Stomach smooth muscle (tissue), 2 donors: ENCODE results near the gene RPL10.
"Not testable (repeated sequence)": the region's sequence is repeated elsewhere in the genome, so short reads cannot be mapped to it uniquely, and the experiment has no call there.

ENCODE experiments used
- H3K27ac ChIP-seq: one replicate; pipeline ENCODE4 v1.7.0; 2013; ENCODE audit warnings: mild to moderate bottlenecking, low read length, inconsistent platforms
- H3K27me3 ChIP-seq, 2 donors: one replicate each; pipeline ENCODE4 v1.7.0; 2013; ENCODE audit warnings: low read length in 2 of 2; ENCODE audit not compliant: insufficient read depth in 2 of 2, control insufficient read depth in 1 of 2
- H3K36me3 ChIP-seq, 2 donors: one replicate each; pipeline ENCODE4 v1.7.0; 2013; ENCODE audit warnings: low read length in 2 of 2; ENCODE audit not compliant: control insufficient read depth in 2 of 2, insufficient read depth in 2 of 2
- H3K4me1 ChIP-seq: one replicate; pipeline ENCODE4 v1.7.0; 2013; ENCODE audit warnings: low read length; ENCODE audit not compliant: control insufficient read depth, insufficient read depth
- H3K4me3 ChIP-seq, 2 donors: one replicate each; pipeline ENCODE4 v1.7.0; 2013; ENCODE audit warnings: low read length in 2 of 2
- H3K9ac ChIP-seq, 2 donors: one replicate each; pipeline ENCODE4 v1.7.0; 2013; ENCODE audit warnings: low read length in 2 of 2, mild to moderate bottlenecking in 1 of 2
- H3K9me3 ChIP-seq, 2 donors: one replicate each; pipeline ENCODE4 v1.7.0; 2013; ENCODE audit warnings: low read length in 2 of 2; ENCODE audit not compliant: control insufficient read depth in 2 of 2
- donor health status: healthy.
- donor health status: Pancreatic carcinoma.

The RPL10 gene

GRCh38 chrX:154378799-154379568 is 19.2 kb upstream of the RPL10 start, which contains the start of gene EMD:
Gene EMD, plus strand, starts transcription at chrX:154379295. Its CDS starts 190 bp downstream, at chrX:154379485.
- H3K4me1 ChIP-seq: peaks cover 44% of the 10 kb centered on the region
- H3K27ac ChIP-seq: peak within 1 kb of the TSS; percentile 98
- peak within 1 kb of the TSS; percentile 71 to 76 for H3K4me3 ChIP-seq
- peak within 1 kb of the TSS; percentile 93 to 96 for H3K9ac ChIP-seq
- H3K36me3 ChIP-seq: no peaks in the 10 kb centered on the region
- H3K27me3 ChIP-seq: peaks cover 0 to 10% of the 10 kb centered on the region in 2 donors
- H3K9me3 ChIP-seq: no peaks in the 10 kb centered on the region

DNA sequence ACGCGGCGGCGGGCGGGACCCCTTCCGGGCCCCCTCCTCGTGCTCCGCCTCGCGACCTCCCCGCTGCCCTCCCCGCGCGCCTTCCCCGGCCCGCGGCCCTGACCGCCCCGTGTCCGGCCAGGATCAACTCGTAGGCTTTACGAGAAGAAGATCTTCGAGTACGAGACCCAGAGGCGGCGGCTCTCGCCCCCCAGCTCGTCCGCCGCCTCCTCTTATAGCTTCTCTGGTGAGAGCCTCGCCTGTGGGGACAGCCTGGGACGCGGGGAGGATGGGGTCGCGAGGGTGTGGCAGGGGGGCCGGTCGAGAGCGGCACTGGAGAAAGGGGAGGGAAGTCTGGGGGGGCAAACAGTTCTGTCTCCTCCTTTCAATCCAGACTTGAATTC is 18.6 kb upstream of the RPL10 start:
- Histone ChIP-seq H3K4me3 (peak overlapping the region; percentile 71 to 76), H3K27me3 (peaks cover 0 to 13% of the 10 kb centered on the region in 2 donors), H3K9me3 (no peaks in the 10 kb centered on the region), H3K36me3 (no peaks in the 10 kb centered on the region), H3K9ac (peak overlapping the region; percentile 93 to 96), H3K27ac (peak overlapping the region; percentile 98), H3K4me1 (peaks cover 49% of the 10 kb centered on the region)

DNA sequence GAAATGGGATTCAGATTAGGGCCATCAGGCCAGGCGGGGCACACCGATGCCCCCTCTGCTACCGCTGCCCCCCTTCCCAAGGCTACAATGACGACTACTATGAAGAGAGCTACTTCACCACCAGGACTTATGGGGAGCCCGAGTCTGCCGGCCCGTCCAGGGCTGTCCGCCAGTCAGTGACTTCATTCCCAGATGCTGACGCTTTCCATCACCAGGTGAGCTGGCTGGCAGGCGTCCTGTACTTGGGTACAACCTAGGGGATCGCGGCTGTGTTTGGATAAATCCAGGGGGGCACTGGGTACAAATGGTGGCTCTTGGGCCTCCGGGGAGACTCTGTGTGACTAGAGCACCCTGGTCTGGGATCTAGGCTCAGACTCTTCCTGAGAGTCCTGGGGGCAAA is 18.0 kb upstream of the RPL10 start:
- H3K9ac ChIP-seq: peak overlapping the region; percentile 93 to 96
- no peaks in the 10 kb centered on the region for H3K36me3 ChIP-seq
- peaks cover 0 to 14% of the 10 kb centered on the region in 2 donors for H3K27me3 ChIP-seq
- H3K4me1 ChIP-seq: peaks cover 46% of the 10 kb centered on the region
- H3K9me3 ChIP-seq: no peaks in the 10 kb centered on the region
- peak overlapping the region; percentile 98 for H3K27ac ChIP-seq
- peak overlapping the region; percentile 71 to 76 for H3K4me3 ChIP-seq

- H3K27ac ChIP-seq: peak overlapping the region; percentile 98
- peak overlapping the region; percentile 71 to 76 for H3K4me3 ChIP-seq
Measured at GRCh38 chrX:154380787-154381186, 17.4 kb upstream of the RPL10 start.

GRCh38 chrX:154381271-154381670 is 16.9 kb upstream of the RPL10 start:
- no peak overlapping the region for H3K4me3 ChIP-seq
- H3K36me3 ChIP-seq: no peaks in the 10 kb centered on the region
- peaks cover 45% of the 10 kb centered on the region for H3K4me1 ChIP-seq
- H3K9me3 ChIP-seq: no peaks in the 10 kb centered on the region
- H3K27ac ChIP-seq: no peak overlapping the region
- H3K9ac ChIP-seq: no peak overlapping the region
- peaks cover 0 to 14% of the 10 kb centered on the region in 2 donors for H3K27me3 ChIP-seq

More at GRCh38 chrX:154380787-154381186, 17.4 kb upstream of the RPL10 start:
- Histone ChIP-seq H3K4me1 (peaks cover 46% of the 10 kb centered on the region), H3K9ac (peak overlapping the region; percentile 93 to 96), H3K9me3 (no peaks in the 10 kb centered on the region), H3K27me3 (peaks cover 0 to 14% of the 10 kb centered on the region in 2 donors), H3K36me3 (no peaks in the 10 kb centered on the region)

- Histone ChIP-seq H3K9ac (no peak overlapping the region), H3K36me3 (no peaks in the 10 kb centered on the region), H3K4me1 (peaks cover 37% of the 10 kb centered on the region), H3K27me3 (peaks cover 0 to 8% of the 10 kb centered on the region in 2 donors), H3K4me3 (no peak overlapping the region), H3K27ac (no peak overlapping the region), H3K9me3 (no peaks in the 10 kb centered on the region)
Measured at GRCh38 chrX:154382483-154383069, 15.6 kb upstream of the RPL10 start.

GRCh38 chrX:154383359-154384283 is 14.6 kb upstream of the RPL10 start:
- no peaks in the 10 kb centered on the region for H3K9me3 ChIP-seq
- H3K27me3 ChIP-seq: peaks cover 0 to 8% of the 10 kb centered on the region in 2 donors
- peak overlapping the region; percentile 31 for H3K27ac ChIP-seq
- peaks cover 29% of the 10 kb centered on the region for H3K4me1 ChIP-seq
- H3K9ac ChIP-seq: no peak overlapping the region
- no peaks in the 10 kb centered on the region for H3K36me3 ChIP-seq
- H3K4me3 ChIP-seq: no peak overlapping the region

- H3K27me3 ChIP-seq: peaks cover 0 to 8% of the 10 kb centered on the region in 2 donors
- peak overlapping the region; percentile 11 for H3K27ac ChIP-seq
- H3K9me3 ChIP-seq: no peaks in the 10 kb centered on the region
- H3K9ac ChIP-seq: no peak overlapping the region
- no peaks in the 10 kb centered on the region for H3K36me3 ChIP-seq
- H3K4me3 ChIP-seq: no peak overlapping the region
- peaks cover 29% of the 10 kb centered on the region for H3K4me1 ChIP-seq
Measured at GRCh38 chrX:154384284-154384892, 13.8 kb upstream of the RPL10 start.

GRCh38 chrX:154388094-154388493 is 10.1 kb upstream of the RPL10 start:
- peaks cover 12% of the 10 kb centered on the region for H3K4me1 ChIP-seq
- H3K9ac ChIP-seq: not testable (repeated sequence)

GRCh38 chrX:154388649-154389048 is 9.5 kb upstream of the RPL10 start:
- not testable (repeated sequence) for H3K4me1 ChIP-seq

More at GRCh38 chrX:154388094-154388493, 10.1 kb upstream of the RPL10 start:
- H3K4me3 ChIP-seq, H3K36me3 ChIP-seq, H3K9me3 ChIP-seq, H3K27me3 ChIP-seq, H3K27ac ChIP-seq: not testable (repeated sequence)

More at GRCh38 chrX:154388649-154389048, 9.5 kb upstream of the RPL10 start:
- not testable (repeated sequence) for H3K9ac ChIP-seq, H3K36me3 ChIP-seq, H3K4me3 ChIP-seq, H3K9me3 ChIP-seq, H3K27ac ChIP-seq, H3K27me3 ChIP-seq
